HG02678 (cell line): Measurements from ENCODE around the gene CCDC92.

ENCODE experiments used
- ATAC-seq: cut with Tn5 transposase; IDR thresholded peaks from one replicate; pipeline ENCODE4 v1.9.1; 2021; ENCODE audit warnings: mild to moderate bottlenecking, moderate library complexity; ENCODE audit not compliant: unreplicated experiment

CCDC92 gene

DNA sequence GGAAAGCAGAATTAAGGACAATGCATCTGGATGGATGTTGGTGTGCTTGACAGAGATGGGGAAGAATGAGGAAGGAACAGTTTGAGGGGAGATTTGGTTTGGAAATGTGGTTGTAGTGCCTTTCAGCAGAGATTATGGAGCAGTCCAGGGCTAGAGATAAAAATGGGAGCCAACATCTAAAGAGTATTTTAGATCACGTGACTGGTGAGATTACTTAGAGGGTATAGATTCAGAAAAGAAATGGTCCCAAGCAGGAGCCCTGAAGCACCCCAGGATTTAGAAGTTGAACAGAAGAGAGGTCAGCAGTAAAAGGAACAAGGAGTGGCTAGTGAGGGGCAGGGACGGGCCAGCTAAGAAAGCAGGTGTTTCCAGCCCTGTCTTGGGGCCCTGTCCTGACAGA lies 30.0 kb upstream of the CCDC92 start:
- ATAC-seq, result no peak

DNA sequence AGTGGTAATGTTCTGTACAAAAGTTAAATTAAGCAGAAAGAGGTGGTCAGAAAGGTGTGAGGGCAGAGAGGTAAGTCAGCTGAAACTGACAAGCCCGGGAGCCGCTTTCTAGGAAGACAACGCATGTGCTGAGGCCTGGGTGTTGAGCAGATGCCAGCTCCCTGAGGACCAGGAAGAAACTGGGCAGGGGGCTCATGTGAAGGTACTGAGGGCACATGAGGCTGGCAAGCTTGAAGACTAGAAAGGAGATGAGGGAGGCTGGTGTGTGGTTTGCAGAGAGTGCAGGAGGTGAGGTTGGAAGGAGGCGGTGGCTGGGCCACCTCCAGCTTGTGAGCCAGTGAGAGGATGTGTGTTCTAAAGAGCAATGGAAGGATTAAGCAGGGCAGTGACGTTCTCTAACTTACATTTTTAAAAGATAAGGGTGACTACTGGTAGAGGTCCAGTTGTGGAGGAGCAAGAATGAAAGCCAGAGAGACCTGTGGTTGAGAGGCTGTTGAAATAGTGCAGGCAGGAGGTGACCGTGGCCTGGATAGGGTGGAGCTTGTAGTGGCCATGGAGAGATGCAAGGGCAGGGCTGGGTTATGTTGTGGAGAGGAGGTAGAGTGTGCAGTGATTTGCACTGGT lies 29.5 kb upstream of the CCDC92 start:
- no peak for ATAC-seq

- no peak for ATAC-seq
Observed at GRCh38 chr12:124001343-124001742, 28.7 kb upstream of the CCDC92 start.

DNA sequence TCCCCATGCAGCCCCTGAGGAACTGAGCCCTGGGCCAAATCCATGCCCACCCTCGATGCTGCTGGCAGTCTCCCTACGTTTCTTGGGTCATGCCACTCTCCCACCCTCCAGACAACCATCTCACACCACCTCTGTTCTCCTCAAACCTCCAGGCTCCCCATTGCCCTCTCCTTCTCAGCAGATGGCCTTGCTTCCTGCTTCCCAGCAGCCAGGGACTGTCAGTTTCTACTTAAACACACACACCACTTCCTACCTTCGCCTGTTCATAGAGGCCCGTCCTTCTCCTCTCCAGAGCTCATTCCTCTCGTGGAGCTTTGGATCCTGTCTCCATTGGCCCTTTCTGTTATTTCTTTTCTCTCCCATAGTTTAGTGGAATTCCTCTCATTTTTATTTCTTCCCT lies 27.5 kb upstream of the CCDC92 start:
- ATAC-seq, result no peak

GRCh38 chr12:123998991-123999359 lies 26.3 kb upstream of the CCDC92 start:
- no peak for ATAC-seq

DNA sequence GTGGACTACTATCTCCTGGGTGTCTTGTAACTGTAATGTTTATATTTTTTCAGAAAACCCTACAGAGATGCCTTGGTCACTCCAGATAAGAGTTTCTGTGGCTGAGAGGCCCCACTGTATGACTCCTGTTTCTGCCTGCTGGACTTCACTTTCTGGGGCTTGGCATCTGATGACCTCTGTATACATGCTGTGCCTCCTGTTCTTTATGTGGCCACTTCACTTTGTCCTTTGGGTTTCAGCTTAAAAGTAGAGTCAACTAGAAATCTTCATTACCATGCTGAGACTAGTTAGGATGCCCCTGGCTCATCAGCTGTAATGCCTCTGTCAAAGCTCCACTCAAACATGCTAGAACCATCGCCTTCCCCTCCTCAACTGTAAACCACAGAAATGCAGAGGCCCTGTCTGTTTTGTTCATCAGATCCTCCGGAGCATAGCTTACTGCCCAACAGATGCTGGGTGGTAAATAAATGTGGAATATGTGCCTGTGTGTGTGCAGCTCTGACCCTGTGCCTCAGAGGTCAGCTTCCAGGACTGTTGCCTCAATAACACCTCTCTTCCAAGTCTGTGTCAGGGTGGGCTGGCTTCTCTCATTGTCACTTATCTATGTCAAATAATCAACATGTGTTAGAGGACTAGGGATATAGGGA lies 25.8 kb upstream of the CCDC92 start:
- no peak for ATAC-seq

GRCh38 chr12:123997908-123998307 lies 25.3 kb upstream of the CCDC92 start:
- ATAC-seq, result no peak

DNA sequence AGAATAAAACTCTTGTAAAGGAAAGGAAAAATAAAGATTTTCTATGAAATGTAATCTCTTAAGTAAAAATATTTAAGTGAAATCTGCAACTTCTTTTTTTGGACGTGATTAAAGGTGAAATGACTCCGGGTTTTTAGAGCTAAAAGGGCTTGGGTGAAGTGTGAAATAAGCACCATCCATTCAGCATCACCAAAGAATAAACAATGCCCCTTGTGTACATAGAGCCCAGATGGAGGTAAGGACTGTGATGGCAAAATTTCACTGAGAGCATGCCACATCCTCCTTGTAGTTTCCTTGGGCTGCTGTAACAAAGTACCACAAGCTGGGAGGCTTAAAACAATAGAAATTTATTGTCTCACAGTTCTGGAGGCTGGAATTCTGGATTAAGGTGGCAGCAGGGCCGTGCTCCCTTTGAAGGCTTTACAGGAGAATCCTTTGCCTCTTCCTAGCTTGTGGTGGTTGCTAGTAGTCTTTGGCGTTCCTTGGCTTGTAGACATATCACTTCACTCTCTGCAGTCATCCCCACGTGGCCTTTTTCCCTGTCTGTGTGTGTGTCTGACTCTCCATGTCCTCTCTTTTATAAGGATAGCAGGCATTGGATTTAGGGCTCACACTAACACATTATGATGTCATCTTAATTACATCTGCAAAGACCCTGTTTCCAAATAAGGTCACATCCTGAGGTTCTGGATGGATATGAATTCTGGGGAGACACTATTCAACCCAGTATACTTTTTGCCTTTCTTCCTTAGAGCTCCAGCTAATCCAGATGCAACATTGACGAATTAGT lies 24.6 kb upstream of the CCDC92 start:
- ATAC-seq, result no peak

GRCh38 chr12:123996581-123996980 lies 23.9 kb upstream of the CCDC92 start:
- ATAC-seq, result no peak

DNA sequence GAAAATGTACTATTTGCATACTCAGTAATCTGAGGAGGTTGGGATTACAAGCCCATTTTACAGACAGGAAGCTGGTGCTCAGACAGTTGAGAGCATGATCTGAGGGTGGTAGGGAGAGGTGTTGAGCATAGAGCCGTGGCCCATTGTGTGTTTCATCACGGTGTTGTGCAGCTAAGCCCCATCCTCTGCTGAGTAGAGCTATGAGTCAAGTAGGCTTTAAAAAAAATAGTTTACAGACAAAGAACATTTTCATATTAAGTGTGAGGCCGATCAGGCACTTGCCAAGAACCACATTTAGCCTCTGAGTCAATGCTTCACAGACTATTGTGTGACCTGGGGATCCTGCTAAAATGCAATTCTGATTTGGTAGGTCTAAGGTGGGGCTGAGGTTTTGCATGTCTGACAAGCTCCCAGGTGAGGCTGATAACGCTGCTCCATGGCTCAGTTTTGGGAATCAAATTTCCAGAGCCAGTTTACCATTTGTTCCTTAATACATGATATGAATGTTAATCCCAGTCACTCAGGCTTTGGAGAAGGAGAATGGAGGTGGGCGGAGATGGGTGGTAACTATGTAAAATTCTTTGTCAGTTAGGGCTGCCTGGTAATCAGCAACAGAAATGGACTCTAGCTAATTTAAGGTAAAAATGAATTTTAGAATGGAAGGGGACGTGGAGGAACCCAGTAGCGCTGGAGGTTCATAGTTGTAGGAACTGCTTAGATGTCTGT lies 22.6 kb upstream of the CCDC92 start:
- no peak for ATAC-seq

GRCh38 chr12:123992118-123992825 lies 19.6 kb upstream of the CCDC92 start:
- no peak for ATAC-seq

- ATAC-seq, result no peak
Observed at GRCh38 chr12:123991372-123991951, 18.8 kb upstream of the CCDC92 start.

GRCh38 chr12:123990511-123990910 lies 17.9 kb upstream of the CCDC92 start:
- ATAC-seq, result no peak

GRCh38 chr12:123989753-123990152 lies 17.1 kb upstream of the CCDC92 start:
- ATAC-seq, result no peak

DNA sequence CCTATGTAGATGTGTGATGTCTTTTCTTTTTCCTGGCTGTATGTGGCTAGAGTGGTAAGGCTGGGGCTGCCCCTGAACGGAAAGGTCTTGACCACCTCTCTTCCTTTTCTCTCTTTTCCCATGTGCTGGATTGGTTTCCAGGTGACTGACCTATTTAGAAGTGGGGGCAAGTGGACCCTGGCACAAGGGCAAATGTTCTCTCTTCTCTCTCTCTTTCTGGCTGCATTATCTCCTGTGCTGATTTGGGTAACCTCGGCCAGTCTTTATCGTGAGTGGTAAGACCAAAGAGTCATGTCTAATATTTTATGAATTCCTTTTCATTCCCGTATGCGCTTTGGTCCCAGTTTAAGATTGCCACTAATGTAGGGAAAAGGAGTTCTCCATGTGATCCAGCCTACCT lies 16.5 kb upstream of the CCDC92 start:
- ATAC-seq, result no peak

DNA sequence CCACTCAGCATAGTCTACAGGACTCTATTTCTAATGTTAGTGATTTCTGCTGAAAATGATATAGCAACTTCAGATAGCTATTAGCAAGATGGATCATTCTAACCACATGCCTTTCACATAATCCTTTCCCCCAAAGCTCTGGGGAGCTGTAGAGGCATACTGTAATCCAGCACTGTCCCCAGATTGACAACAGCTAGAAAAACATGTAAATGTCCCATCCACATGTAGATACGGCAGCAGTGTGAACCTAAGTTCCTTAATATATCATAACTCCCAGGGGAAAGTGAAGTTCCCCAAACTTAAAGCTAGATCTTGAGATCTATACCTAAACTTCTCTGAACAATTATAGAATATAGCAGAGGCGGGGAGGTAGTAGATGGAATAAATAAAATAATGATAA lies 14.4 kb upstream of the CCDC92 start:
- no peak for ATAC-seq

DNA sequence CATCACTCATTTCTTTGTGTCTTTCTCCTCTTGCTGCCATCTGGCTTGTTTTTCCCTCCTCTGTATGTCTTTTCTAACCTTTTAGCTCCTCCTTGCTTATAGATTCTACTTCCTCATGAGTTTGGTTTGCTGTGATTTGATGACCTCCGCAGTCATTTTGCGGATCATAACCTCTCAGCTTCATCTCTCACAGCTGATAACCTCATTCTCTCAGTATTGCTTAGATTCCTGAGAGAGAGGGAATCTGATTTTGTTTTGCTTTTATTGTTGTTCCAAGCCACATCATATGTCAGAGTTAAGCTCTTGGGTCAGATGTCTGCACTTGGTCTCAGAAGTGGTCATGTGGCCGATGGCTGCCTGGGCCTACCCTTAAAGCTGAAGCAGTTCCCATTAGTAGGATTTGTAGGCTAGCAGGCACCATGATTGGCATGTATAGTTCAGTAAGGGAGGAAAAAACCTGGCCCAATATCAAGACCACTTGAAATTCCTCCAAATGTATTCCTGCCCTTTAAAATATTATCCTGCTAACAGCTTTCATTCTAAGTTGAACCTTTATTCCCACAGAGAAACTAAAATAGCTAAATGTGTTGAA lies 13.8 kb upstream of the CCDC92 start:
- no peak for ATAC-seq

DNA sequence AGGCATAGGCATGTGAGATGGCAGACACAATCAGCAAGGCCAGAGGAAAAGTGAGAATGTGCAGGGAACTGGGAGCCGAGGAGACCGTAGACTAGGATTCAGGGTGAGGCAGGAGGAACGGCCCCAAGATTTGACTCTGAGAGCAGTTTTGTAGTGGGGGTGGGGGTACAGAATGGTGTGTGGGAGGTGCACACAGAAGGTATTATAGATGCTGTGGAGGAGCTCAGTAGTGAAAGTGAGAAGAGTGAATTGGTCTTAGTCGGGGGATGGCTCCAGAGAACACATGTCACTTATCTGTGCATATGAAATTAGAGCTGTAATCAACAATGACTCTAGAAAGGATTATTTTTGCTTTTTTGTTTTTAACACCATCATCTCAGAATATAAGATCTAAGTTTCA lies 12.3 kb upstream of the CCDC92 start:
- ATAC-seq, result no peak

DNA sequence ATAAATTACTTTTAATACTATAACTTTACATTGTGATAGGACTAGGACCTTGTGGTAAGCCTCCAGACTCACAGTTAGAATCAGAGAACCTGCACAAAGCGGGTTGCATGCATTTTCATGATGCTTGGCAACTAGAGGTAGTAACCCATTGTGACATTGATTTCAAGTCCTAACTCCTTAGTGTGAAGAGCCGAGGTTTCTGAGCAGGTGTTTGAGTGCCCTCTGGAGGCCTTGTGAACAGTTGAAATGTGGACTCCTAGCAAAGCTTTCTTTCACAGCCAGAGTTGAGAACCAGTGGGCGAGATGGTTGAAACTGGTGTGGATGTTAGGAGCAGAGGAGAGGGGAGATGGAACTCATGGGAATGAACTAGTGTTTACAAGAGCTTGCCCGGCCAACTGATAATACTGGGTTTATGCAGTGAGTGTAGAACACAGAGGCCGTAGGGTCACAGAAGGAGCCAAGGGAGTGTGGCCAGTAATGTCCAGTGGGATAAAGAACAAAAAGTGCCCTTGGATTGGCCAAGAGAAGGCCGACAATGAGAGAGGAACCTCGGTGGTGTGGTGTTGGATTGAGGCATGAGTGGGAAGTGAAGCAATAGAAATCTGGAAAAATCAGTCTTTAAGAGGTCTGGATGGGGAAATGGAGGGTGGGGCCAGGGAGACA lies 11.3 kb upstream of the CCDC92 start:
- no peak for ATAC-seq

GRCh38 chr12:123982269-123982668 lies 9.6 kb upstream of the CCDC92 start:
- ATAC-seq, result no peak
